SW480 (cell line): Measurements from ENCODE around the gene PGPEP1.
A peak's percentile ranks its signal among the peaks of the same experiment; 100 is the strongest.
"Not testable (repeated sequence)": the region's sequence is repeated elsewhere in the genome, so short reads cannot be mapped to it uniquely, and the experiment has no call there.

Experiments
- DNase-seq: peaks from one replicate; pipeline ENCODE4 v3.0.0-alpha.2; 2016; ENCODE audit warnings: low spot score

PGPEP1 gene

DNA sequence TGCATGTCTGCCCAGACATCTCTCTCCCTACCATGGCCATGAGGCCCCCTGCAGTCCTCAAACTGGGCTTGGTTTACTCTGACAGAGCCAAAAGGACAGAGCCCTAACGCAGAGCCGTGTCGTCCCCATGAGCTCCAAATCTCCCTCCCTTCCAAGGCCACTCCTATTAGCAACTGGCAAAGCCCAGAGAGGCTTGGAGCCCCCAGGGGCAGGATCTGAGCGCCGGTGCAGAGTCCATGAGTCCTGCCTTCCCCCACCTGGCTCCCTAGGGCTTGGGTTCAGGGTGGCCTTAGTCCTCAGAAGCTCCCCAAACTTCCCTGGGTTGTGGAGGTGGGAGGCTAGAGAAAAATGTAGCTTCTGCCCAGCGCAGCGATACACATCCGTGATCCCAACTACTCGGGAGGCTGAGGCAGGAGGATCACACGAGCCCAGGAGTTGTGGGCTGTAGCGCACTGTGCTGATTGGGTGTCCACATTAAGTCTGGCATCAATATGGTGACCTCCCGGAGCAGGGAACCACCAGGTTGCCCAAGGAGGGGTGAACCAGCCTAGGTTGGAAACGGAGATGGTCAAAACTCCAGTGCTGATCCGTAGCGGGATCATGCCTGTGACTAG is 7.4 kb upstream of the PGPEP1 start:
- no peak for DNase-seq

DNA sequence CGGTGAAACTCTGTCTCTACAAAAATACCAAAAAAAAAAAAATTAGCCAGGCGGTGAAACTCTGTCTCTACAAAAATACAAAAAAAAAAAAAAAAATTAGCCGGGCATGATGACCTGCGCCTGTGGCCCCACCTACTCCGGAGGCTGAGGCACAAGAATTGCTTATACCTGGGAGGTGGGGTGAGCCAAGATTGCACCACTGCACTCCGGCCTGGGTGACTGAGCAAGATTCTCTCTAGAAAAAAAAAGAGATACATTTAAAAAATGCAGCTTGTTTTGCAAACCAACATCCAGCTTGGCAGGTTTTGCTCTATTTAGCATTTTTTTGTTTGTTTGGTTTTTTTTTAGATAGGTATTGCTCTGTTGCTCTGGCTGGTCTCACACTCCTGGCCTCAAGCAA is 6.7 kb upstream of the PGPEP1 start:
- no peak for DNase-seq

DNA sequence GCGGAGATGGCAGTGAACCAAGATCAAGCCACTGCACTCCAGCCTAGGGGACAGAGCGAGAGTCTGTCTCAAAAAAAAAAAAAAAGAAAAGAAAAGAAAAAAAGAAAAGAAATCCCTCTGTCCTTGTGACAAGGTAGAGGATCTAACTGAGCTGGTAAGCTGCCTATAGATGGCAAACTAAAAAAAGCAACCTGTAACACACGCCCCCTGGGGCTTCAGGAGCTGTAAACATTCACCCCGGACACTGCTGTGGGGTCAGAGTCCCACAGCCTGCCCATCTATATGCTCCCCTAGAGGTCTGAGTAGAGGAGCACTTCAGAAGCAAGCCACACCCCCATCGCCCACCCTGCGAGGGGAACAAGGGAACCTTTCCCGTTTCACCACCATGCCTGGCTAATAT is 4.3 kb upstream of the PGPEP1 start:
- no peak for DNase-seq

DNA sequence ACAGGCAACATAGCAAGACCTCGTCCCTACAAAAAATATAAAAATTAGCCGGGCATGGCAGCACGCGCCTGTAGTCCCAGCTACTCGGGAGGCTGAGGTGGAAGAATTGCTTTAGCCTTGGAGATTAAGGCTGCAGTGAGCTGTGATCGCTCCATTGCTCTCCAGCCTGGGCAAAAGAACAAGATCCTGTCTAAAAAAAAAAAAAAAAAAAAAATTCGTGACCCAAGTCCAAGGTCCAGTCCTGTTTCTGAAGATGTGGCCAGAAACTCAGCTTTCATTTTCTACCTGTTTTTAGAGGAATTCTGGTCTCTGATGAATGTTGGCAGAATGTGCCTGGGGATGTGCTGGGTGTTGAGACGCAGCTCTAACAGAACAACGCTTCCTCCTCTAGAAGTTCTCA is 1.9 kb upstream of the PGPEP1 start:
- DNase-seq = no peak

DNA sequence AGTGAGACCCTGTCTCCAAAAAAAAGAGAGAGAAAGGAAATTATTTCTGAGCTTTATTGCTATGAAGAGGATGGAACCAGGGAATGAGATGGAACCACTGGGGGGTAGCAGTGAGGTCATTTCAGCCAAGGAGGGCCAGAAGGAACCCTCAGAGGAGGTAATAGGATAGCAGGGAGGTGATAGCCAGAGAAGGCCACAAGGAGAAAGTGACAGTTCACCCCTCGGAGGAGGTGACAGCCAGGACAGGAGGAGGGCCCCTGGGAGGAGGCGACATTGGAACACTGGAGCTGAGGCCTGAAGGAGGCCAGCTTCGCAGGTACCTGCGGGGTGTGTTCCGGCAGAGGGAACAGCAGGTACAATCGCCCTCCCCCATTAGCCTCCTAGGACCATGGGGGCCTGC is 675 bp upstream of the PGPEP1 start:
- peak; percentile 22 for DNase-seq

DNA sequence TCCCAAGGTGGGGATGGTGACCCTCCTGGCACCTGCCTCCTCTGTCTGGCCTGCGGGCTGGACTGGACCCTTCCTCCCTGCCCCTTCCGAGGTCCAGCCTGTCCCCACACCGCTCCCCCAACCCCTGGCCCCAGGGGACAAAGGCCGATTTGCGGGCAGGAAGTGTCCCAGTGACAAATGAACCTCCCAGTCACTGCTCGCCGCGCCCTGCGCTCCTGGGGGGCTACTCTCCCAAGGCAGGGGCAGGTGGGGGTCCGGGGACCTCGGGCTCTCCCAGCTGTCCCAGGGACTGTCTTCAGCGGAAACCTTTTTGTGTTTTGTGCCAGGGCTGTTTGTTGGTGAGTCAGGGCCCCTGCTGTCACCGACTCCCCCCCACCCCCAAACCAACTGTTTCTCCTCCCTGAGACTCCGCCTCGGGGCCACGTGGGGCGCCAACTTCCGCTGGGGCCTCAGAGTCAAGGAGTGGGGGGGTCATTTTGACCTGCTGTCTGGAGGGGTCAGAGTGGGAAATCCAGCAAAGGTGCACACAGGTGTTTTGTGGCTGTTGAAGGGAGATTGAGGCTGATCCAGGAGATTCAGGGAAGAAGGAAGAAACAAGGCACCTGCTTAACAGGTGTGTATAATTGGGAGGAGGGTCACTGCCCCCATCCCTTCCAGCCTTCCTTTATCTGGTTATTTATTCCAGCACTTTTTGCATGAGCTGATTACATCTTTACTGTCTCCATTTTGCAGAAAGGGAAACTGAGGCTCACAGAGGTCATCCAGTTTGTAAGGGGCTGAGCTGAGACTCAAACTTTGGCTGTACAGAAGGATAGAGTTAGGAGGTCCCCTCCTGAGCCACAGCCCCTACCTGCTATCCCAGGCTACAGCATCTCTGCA is 831 bp downstream of the PGPEP1 start:
- DNase-seq = peak; percentile 43

DNA sequence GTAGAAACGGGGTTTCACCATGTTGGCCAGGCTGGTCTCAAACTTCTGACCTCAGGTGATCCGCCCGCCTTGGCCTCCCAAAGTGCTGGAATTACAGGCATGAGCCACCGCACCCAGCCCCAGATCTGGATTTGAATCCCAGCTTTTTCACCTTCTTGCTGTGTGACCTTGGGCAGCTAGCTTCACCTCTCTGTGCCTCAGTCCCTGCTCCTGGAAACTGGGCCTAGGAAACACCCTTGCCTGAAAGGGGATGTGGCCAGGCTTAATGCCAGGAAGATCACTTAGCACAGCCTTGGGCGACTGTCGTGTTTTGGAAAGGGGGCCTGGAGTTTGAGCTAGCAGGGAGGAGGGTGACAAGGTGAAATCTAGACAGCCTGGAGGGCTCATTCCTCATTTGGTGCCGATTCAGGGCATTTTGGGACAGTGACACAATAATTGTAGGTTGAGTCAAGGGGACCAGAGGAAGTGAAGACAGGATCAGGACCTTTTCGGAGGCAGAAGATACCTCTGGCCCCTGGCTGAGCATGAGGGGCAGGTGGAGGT is 1.8 kb downstream of the PGPEP1 start:
- no peak for DNase-seq

DNA sequence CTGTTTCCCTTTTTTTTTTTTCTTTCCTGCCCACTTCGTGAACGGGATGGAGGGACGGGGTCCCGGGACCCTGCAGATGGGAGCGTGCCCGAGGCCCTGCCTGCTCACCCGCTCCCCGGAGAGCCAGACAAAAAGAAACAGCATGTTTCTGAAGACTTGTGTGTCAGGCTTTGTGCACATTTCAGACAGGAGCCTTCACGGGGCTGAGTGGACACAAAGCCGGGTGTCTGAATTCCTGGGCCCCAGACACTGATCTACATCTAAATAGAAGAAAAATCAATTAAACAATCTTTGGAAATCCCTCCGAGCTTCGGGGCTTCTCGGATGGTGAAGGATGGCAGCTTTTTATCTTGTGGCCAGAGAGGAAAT is 4.2 kb downstream of the PGPEP1 start:
- no peak for DNase-seq

DNA sequence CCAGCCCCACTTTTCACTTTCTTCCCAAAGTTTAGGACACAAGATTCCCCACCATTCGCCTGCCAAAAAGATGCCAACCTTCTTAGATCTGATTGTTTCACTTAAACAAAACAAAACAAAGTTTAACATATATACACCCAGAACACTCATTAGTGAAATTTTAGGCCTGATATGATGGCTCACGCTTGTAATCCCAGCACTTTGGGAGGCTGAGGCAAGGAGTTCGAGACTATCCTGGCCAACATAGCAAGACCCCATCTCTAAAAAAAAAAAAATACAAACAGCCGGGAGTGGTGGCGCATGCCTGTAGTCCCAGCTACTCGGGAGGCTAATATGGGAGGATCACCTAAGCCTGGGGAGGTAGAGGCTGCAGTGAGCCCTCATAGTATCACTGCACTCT is 4.9 kb downstream of the PGPEP1 start:
- no peak for DNase-seq

DNA sequence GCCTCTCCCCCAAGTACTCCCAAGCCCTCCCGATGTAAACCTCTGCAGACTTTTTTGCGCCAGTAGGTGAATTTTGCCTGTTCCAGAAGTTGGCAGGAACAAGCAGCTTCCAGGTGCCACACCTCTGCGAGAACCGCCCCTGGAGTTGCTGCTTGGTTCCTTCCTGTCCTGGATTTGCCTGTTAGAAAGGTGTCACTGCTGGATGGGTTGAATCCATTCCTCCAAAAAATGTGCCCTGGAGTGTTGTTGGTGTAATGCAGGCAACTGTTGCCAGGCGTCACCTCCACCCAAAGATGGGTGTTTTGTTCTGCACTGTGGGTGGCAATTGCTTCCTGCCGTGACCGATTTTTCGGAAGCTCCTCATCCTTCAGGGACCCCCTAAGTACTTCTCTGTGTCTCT is 5.7 kb downstream of the PGPEP1 start:
- peak; percentile 21 for DNase-seq

DNA sequence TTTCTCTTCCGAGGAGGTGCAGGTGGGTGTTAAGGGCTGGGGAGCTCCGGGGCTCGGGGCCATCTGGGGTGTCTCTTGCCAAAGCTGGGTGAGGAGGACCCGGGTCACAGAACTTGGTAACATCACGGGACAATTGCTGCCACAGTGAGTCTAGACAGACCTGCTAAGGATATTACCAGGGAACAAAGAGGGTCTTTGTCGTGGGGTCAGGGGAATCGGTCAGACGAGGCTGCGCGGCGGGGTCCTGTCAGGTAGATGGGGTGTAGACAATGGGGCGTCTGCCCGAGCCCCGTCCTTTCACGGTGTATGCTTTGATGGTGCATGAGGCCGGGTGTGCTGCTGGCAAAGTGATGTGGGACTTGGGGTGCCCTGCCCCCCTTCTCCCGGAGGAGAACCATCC is 7.8 kb downstream of the PGPEP1 start:
- DNase-seq = no peak

DNA sequence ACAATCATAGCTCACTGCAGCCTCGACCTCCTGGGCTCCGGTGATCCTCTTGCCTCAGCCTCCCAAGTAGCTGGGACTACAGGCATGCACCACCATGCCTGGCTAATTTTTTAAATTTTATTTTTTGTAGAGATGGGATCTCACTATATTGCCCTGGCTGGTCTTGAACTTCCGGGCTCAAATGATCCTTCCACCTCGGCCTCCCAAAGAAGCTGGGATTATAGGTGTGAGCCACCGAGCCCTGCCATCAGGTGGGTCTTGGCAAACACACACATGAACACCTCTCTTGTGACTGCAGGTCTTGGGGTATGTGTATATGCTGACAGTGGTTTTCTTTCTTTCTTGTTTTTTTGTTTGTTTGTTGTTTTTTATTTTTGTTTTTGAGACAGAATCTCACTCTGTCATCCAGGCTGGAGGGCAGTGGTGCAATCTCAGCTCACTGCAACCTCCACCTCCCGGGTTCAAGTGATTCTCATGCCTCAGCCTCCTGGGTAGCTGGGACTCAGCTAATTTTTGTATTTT is 8.5 kb downstream of the PGPEP1 start:
- DNase-seq = not testable (repeated sequence)

DNA sequence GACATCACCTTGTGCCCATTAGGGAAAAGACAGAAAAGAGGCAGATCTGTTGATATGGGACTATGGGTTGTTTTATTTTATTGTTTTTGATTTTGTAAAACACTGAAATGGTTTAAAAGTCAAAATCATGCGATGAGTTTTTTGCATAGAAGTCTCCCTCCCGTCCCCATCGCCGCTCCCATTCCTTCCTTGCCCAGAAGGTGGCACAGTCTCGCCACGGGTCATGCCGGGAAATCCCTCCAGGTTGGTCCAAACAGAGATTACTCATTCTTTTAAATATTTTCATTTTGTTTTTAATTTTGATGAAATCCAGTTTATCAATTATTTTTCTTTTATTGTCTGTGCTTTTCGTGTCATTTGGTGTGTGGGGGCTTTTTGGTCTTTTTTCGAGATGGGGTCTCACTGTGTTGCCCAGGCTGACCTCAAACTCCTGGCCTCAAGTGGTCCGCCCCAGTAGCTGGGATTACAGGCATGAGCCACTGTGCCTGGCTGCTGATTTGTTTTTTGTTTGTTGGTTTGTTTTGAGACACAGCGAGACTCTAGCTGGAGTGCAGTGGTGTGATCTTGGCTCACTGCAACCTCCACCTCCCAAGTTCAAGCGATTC is 9.2 kb downstream of the PGPEP1 start:
- peak; percentile 36 for DNase-seq

DNA sequence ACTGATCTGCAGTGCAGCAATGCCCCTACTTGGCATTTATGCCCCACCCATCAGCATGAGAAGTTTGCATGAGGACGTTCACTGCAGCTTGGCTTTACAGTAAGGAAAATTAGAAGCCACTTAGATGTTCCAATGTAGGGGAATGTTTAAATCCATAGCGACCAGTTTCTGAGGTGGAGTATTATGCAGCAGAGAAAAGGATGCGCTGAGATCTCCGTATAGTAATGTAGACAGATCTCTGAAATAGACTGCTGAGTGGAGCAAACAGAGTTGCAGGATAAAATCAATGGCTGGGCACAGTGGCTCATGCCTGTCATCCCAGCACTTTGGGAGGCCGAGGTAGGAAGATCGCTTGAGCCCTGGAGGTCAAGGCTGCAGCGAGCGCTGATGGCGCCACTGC is 10.1 kb downstream of the PGPEP1 start:
- DNase-seq = no peak

DNA sequence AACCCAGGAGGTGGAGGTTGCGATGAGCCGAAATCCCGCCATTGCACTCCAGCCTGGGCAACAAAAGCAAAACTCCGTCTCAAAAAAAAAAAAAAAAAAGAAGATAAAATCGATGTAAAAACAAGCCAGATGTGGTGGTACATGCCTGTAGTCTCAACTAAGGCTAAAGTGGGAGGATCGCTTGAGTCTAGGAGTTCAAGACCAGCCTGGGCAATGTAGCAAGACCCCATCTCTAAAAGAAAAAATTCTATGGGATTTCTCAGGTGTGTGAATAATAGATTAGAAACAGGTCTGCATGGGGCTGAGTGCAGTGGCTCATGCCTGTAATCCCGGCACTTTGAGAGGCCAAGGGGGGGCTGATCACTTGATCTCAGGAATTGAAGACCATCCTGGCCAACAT is 11.1 kb downstream of the PGPEP1 start:
- no peak for DNase-seq

DNA sequence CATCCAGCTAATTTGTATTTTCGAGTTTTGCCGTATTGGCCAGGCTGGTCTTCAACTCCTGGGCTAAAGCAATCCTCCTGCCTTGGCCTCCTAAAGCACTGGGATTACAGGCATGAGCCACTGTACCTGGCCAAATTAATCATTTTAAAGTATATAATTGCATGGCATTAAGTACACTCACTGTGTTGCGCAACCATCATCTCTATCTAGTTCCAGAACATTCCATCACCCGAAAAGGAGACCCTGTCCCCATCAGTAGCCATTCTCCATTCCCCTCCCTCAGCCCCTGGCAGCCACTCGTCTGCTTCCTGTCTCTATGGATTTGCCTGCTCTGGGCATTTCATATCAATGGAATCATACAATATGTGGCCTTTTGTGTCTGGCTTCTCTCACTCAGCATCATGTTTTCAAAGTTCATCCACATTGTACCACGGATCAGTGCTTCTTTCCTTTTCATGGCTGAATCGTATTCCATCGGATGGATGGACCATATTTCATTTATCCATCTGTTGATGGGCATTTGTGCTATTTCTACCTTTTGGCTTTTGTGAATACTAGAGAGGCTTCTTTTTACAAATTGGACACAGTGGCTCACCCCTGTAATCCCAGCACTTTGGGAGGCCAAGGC is 13.1 kb downstream of the PGPEP1 start:
- DNase-seq = no peak

DNA sequence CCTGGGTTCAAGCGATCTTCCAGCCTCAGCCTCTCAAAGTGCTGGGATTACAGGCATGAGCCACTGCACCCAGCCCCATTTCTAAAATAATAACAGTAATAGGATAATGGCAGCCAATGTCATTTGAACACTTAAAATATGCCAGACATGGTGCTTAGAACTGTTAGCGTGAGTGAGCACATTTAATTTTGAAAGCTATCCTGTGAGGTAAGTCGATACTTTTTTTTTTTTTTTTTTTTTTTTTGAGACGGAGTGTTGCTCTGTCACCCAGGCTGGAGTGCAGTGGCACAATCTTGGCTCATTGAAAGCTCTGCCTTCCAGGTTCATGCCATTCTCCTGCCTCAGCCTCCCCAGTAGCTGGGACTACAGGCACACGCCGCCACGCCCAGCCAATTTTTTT is 14.3 kb downstream of the PGPEP1 start:
- DNase-seq = not testable (repeated sequence)

DNA sequence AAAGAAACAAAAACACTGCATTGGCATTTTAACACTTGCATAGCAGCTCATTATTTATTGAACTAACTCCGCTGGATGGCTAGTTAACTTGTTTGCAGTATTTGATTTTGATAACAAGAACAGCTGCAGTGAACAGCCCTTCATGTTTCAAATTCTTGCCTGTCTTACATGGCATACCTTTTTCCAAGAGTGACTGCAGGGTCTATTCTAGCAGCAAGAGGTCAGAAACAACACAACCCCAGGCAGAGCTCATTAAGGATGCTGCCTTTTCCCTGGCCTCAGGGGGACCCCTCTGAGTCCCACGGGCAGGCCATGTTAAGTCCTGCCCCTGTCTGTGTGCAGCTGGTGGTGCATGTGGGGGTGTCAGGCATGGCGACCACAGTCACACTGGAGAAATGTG is 16.6 kb downstream of the PGPEP1 start:
- no peak for DNase-seq

DNA sequence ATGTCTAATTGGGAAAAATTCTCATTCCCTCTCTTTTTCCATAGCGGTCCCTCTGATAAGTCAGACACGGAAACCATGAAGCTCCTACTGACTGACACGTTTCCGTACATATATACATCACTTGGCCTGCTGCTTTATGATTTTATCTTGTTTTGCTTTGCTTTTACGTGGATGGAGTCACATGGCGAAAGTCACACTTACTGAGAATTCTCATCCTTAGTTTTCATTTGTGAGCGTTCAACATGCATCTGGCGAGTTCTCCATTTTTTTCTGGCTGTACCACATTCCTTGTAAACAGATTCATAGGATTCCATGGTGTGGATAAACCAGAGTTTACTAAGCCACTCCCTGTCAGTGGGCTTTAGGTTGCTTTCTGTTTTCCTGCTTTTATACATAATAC is 21.2 kb downstream of the PGPEP1 start:
- no peak for DNase-seq

DNA sequence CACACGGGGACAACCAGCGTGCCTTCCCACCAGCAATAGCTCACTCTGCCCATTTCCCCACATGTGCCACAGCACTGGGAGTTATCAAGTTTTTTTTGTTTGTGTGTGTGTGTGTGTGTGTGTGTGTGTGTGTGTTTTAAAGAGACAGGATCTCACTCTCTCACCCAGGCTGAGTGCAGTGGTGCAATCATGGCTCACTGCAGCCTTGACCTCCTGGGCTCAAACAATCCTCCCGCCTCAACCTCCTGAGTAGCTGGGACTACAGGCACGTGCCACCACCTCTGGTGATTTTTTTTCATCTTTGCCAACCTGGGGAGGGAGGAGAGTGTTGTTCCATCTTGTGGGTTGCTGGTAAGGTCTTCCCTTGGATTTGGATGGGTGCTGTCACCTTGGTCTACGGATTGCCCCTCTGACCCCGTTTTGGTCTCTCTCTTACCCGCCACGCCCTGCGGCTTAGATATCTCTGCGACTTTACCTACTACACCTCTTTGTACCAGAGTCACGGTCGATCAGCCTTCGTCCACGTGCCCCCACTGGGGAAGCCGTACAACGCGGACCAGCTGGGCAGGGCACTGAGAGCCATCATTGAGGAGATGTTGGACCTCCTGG is 22.6 kb downstream of the PGPEP1 start:
- no peak for DNase-seq

DNA sequence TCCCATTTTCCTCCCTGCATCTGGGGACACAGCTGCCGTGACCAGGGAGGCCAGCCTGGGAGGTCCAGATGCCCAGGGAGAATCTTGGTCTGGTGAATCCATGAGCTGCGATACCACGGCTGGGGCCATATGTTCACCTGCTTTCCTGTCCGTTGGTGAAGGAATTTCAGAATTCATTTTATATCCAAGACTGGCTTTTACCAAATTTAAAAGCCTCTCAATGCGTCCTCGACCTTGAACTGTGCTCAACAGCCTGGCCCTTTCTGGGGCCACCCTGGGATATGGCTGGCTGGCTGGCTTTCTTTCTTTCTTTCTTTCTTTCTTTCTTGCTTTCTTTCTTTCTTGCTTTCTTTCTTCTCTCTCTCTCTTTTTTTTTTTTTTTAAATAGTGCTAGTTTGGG is 23.4 kb downstream of the PGPEP1 start:
- no peak for DNase-seq

DNA sequence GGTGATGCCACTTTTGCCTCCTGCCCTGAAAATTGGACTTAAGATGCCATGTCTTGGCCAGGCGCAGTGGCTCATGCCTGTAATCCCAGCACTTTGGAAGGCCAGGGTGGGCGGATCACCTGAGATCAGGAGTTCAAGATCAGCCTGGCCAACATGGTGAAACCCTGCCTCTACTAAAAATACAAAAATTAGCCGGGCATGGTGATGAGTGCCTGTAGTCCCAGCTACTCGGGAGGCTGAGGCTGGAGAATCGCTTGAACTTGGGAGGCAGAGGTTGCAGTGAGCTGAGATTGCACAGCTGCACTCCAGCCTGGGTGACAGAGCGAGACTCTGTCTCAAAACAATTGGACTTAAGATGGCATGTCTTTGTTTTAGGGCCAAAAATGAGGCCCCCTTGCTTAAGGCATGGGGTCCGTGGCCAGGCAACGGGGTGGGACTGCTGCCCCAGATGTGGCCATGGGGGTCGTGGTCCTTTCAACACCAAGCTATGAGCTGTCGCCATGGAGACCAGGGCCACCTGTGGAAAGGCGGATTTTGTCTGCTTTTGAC is 24.0 kb downstream of the PGPEP1 start:
- DNase-seq = not testable (repeated sequence)
